DOHH2 (cell line): ENCODE measurements around the gene HOXB13.

Experiments used
- H3F3A ChIP-seq: fragments of 200-600 bp; sonication (generic), shearing (Covaris generic); 2 replicates; pipeline ENCODE4 v1.6.0; 2016; ENCODE audit warnings: antibody characterized with exemption, mild to moderate bottlenecking; ENCODE audit not compliant: control insufficient read depth, insufficient read depth
- H3K27ac ChIP-seq: fragments of 200-600 bp; sonication (generic); 2 replicates; pipeline ENCODE4 v1.5.1; 2014; ENCODE audit warnings: low read depth, mild to moderate bottlenecking, low read length, moderate library complexity
- H3K27me3 ChIP-seq: fragments of 200-600 bp; sonication (generic); 2 replicates; pipeline ENCODE4 v1.6.1; 2014; ENCODE audit warnings: mild to moderate bottlenecking, low read length, mixed read lengths; ENCODE audit not compliant: control insufficient read depth
- H3K36me3 ChIP-seq: fragments of 200-600 bp; sonication (generic); 2 replicates; pipeline ENCODE4 v1.6.1; 2014; ENCODE audit warnings: mild to moderate bottlenecking, low read length, moderate library complexity, mixed read lengths; ENCODE audit not compliant: control insufficient read depth
- H3K4me1 ChIP-seq: fragments of 200-600 bp; sonication (generic); 2 replicates; pipeline ENCODE4 v1.6.1; 2014; ENCODE audit warnings: mild to moderate bottlenecking, low read length, mixed read lengths; ENCODE audit not compliant: control insufficient read depth
- H3K4me2 ChIP-seq: fragments of 200-600 bp; sonication (generic); 2 replicates; pipeline ENCODE4 v1.6.0; 2014; ENCODE audit warnings: mild to moderate bottlenecking, low read length, moderate library complexity
- H3K4me3 ChIP-seq: fragments of 200-600 bp; sonication (generic); 2 replicates; pipeline ENCODE4 v1.5.1; 2014; ENCODE audit warnings: mild to moderate bottlenecking, low read length, mixed read lengths
- H3K79me2 ChIP-seq: fragments of 200-600 bp; sonication (generic); 2 replicates; pipeline ENCODE4 v1.6.1; 2014; ENCODE audit warnings: mild to moderate bottlenecking, low read length, mixed read lengths; ENCODE audit not compliant: control insufficient read depth
- H3K9me2 ChIP-seq: fragments of 200-600 bp; sonication (generic); replicated peaks from 2 replicates; pipeline ENCODE4 v1.6.1; 2014; ENCODE audit warnings: mild to moderate bottlenecking, low read length, mixed read lengths; ENCODE audit not compliant: control insufficient read depth
- H3K9me3 ChIP-seq: fragments of 200-600 bp; sonication (generic); 2 replicates; pipeline ENCODE4 v1.6.1; 2014; ENCODE audit warnings: antibody characterized with exemption, low read length, mixed read lengths; ENCODE audit not compliant: control insufficient read depth, insufficient read depth
- H4K20me1 ChIP-seq: fragments of 200-600 bp; sonication (generic); 2 replicates; pipeline ENCODE4 v1.6.0; 2014; ENCODE audit warnings: low read depth, mild to moderate bottlenecking, antibody characterized with exemption, low read length, moderate library complexity; ENCODE audit not compliant: control insufficient read depth, insufficient read depth
- CTCF ChIP-seq: fragments of 200-600 bp; sonication (generic); IDR thresholded peaks from one replicate; pipeline ENCODE4 v1.5.1; 2014; ENCODE audit warnings: antibody characterized with exemption, mild to moderate bottlenecking, low read depth, low read length; ENCODE audit not compliant: poor library complexity, severe bottlenecking
- EZH2phosphoT487 ChIP-seq: fragments of 200-600 bp; sonication (generic); IDR thresholded peaks from 2 replicates; pipeline ENCODE4 v1.6.1; 2017; ENCODE audit warnings: borderline replicate concordance, mild to moderate bottlenecking, antibody characterized with exemption, low read length, moderate library complexity, mixed read lengths

HOXB13 gene

GRCh38 chr17:48747445-48748363 lies 19.2 kb upstream of the HOXB13 start:
- Histone ChIP-seq H4K20me1 (no peaks in the 10 kb centered on the region), H3K4me1 (no peaks in the 10 kb centered on the region), H3K79me2 (no peaks in the 10 kb centered on the region), H3K4me3 (no peak overlapping the region), H3K27me3 (peaks cover 74% of the 10 kb centered on the region), H3K36me3 (no peaks in the 10 kb centered on the region), H3F3A (no peaks in the 10 kb centered on the region), H3K27ac (no peak overlapping the region), H3K9me3 (no peaks in the 10 kb centered on the region), H3K9me2 (no peaks in the 10 kb centered on the region), H3K4me2 (no peak overlapping the region)
- TF ChIP-seq EZH2phosphoT487 (no peak), CTCF (no peak)

GRCh38 chr17:48746916-48747444 lies 18.4 kb upstream of the HOXB13 start:
- no peaks in the 10 kb centered on the region for H3K4me1 ChIP-seq
- H3K27ac ChIP-seq: no peak overlapping the region
- TF ChIP-seq EZH2phosphoT487 (no peak), CTCF (no peak)
- no peak overlapping the region for H3K4me3 ChIP-seq
- no peaks in the 10 kb centered on the region for H3K36me3 ChIP-seq
- H3K27me3 ChIP-seq: peaks cover 71% of the 10 kb centered on the region
- no peaks in the 10 kb centered on the region for H4K20me1 ChIP-seq
- H3F3A ChIP-seq: no peaks in the 10 kb centered on the region
- H3K9me3 ChIP-seq: no peaks in the 10 kb centered on the region
- no peaks in the 10 kb centered on the region for H3K79me2 ChIP-seq
- no peak overlapping the region for H3K4me2 ChIP-seq
- no peaks in the 10 kb centered on the region for H3K9me2 ChIP-seq

GRCh38 chr17:48745381-48746275 lies 17.1 kb upstream of the HOXB13 start:
- Histone ChIP-seq H4K20me1 (no peaks in the 10 kb centered on the region), H3F3A (no peaks in the 10 kb centered on the region), H3K4me2 (no peak overlapping the region), H3K9me3 (no peaks in the 10 kb centered on the region), H3K27ac (no peak overlapping the region), H3K27me3 (peaks cover 70% of the 10 kb centered on the region), H3K36me3 (no peaks in the 10 kb centered on the region), H3K79me2 (no peaks in the 10 kb centered on the region), H3K4me1 (no peaks in the 10 kb centered on the region), H3K4me3 (no peak overlapping the region), H3K9me2 (no peaks in the 10 kb centered on the region)
- no peak for TF ChIP-seq EZH2phosphoT487
- no peak for TF ChIP-seq CTCF
